ENCODE measurements around the gene FCF1.

DNA sequence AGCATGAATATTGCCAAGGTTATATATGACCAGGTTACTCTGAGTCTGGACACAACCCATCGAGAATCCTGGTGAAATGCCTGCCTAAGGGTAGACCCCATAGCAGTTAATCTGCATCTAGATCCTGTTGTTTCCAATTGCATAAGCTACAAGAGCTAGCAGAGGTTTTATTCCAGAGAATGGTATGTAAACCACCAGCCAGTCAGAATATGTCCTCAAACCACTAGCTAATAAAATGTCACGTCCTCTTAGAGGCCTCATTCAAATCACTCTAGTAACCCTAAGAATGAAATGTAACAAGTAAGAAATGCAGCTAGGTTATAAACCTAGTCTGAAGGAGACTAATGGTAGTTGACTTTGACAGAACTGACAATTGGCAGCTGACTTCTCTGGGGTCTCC is 41.2 kb downstream of the FCF1 start:
- TF ChIP-seq POLR2A (IDR thresholded peaks at IDR 0.05) (no peak), EP300 (IDR thresholded peaks at IDR 0.05) (no peak), POLR2AphosphoS5 (IDR thresholded peaks at IDR 0.05) (no peak)
- TF ChIP-seq, protein P1, sequence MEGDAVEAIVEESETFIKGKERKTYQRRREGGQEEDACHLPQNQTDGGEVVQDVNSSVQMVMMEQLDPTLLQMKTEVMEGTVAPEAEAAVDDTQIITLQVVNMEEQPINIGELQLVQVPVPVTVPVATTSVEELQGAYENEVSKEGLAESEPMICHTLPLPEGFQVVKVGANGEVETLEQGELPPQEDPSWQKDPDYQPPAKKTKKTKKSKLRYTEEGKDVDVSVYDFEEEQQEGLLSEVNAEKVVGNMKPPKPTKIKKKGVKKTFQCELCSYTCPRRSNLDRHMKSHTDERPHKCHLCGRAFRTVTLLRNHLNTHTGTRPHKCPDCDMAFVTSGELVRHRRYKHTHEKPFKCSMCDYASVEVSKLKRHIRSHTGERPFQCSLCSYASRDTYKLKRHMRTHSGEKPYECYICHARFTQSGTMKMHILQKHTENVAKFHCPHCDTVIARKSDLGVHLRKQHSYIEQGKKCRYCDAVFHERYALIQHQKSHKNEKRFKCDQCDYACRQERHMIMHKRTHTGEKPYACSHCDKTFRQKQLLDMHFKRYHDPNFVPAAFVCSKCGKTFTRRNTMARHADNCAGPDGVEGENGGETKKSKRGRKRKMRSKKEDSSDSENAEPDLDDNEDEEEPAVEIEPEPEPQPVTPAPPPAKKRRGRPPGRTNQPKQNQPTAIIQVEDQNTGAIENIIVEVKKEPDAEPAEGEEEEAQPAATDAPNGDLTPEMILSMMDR (IDR thresholded peaks at IDR 0.05) = no peak
